Trophoblast cell (in vitro differentiated cells and primary cell): ENCODE data around the gene DCC.

Source experiments
- DNase-seq, 2 donors: peaks; one replicate each; pipeline ENCODE4 v3.0.0-alpha.2; 2016
- H2AFZ ChIP-seq: 2 replicates; pipeline ENCODE4 v1.6.1; 2013; ENCODE audit warnings: low read length, moderate library complexity, mild to moderate bottlenecking; ENCODE audit not compliant: insufficient read depth, poor library complexity
- H2AK5ac ChIP-seq: 2 replicates; pipeline ENCODE4 v1.6.1; 2013; ENCODE audit warnings: mild to moderate bottlenecking, low read length
- H2BK120ac ChIP-seq: 2 replicates; pipeline ENCODE4 v1.6.1; 2013; ENCODE audit warnings: low read length, mild to moderate bottlenecking, moderate library complexity; ENCODE audit not compliant: insufficient read depth, poor library complexity
- H2BK12ac ChIP-seq: 2 replicates; pipeline ENCODE4 v1.6.1; 2013; ENCODE audit warnings: mild to moderate bottlenecking, low read length, moderate library complexity
- H2BK5ac ChIP-seq: 2 replicates; pipeline ENCODE4 v1.6.1; 2013; ENCODE audit warnings: low read length, low read depth, moderate library complexity, mild to moderate bottlenecking; ENCODE audit not compliant: poor library complexity
- H3K14ac ChIP-seq: 2 replicates; pipeline ENCODE4 v1.6.1; 2013; ENCODE audit warnings: mild to moderate bottlenecking, low read length
- H3K18ac ChIP-seq: 2 replicates; pipeline ENCODE4 v1.6.1; 2013; ENCODE audit warnings: mild to moderate bottlenecking, low read length
- H3K23ac ChIP-seq: 2 replicates; pipeline ENCODE4 v1.6.1; 2013; ENCODE audit warnings: low read length
- H3K27ac ChIP-seq: 2 replicates; pipeline ENCODE4 v1.5.1; 2013; ENCODE audit warnings: low read depth, mild to moderate bottlenecking, inconsistent platforms, low read length, moderate library complexity
- H3K27me3 ChIP-seq: 2 replicates; pipeline ENCODE4 v1.6.1; 2013; ENCODE audit warnings: inconsistent platforms, mild to moderate bottlenecking, low read length, moderate library complexity; ENCODE audit not compliant: insufficient read depth
- H3K36me3 ChIP-seq, 2 experiments: 1 replicate in 1 of 2; 2 replicates in 1 of 2; pipeline ENCODE4 v1.6.1; 2013; ENCODE audit warnings: low read length in 2 of 2, mild to moderate bottlenecking in 2 of 2, moderate library complexity in 1 of 2; ENCODE audit not compliant: insufficient read depth in 2 of 2, control insufficient read depth in 1 of 2
- H3K4ac ChIP-seq: 2 replicates; pipeline ENCODE4 v1.6.1; 2013; ENCODE audit warnings: low read depth, mild to moderate bottlenecking, low read length, moderate library complexity
- H3K4me1 ChIP-seq, 2 experiments: 1 replicate in 1 of 2; 2 replicates in 1 of 2; pipeline ENCODE4 v1.6.1; 2013; ENCODE audit warnings: low read length in 2 of 2, mild to moderate bottlenecking in 2 of 2, moderate library complexity in 1 of 2; ENCODE audit not compliant: insufficient read depth in 2 of 2, control insufficient read depth in 1 of 2
- H3K4me2 ChIP-seq: 2 replicates; pipeline ENCODE4 v1.6.1; 2013; ENCODE audit warnings: inconsistent platforms, mild to moderate bottlenecking, low read length, moderate library complexity
- H3K4me3 ChIP-seq: 2 replicates; pipeline ENCODE4 v1.5.1; 2013; ENCODE audit warnings: mild to moderate bottlenecking, low read depth, low read length, inconsistent platforms
- H3K79me1 ChIP-seq: one replicate; pipeline ENCODE4 v1.6.1; 2013; ENCODE audit warnings: low read length
- H3K79me2 ChIP-seq: 2 replicates; pipeline ENCODE4 v1.6.1; 2013; ENCODE audit warnings: low read length, mild to moderate bottlenecking; ENCODE audit not compliant: control insufficient read depth, insufficient read depth, poor library complexity
- H3K9ac ChIP-seq: 2 replicates; pipeline ENCODE4 v1.6.1; 2013; ENCODE audit warnings: mild to moderate bottlenecking, low read length
- H3K9me3 ChIP-seq: 2 replicates; pipeline ENCODE4 v1.6.1; 2013; ENCODE audit warnings: low read depth, mild to moderate bottlenecking, control low read depth, inconsistent platforms, low read length; ENCODE audit not compliant: insufficient read depth
- H4K12ac ChIP-seq: 2 replicates; pipeline ENCODE4 v1.6.1; 2013; ENCODE audit warnings: low read depth, mild to moderate bottlenecking, low read length, moderate library complexity
- H4K8ac ChIP-seq: 2 replicates; pipeline ENCODE4 v1.6.1; 2013; ENCODE audit warnings: low read depth, mild to moderate bottlenecking, low read length, moderate library complexity
- H4K91ac ChIP-seq: one replicate; pipeline ENCODE4 v1.6.1; 2013; ENCODE audit warnings: low read depth, mild to moderate bottlenecking, low read length, moderate library complexity
- WGBS: extraction: QIAGEN DNeasy Blood & Tissue Kit; methylation state at CpG from one replicate; pipeline ENCODE4 v1.1.7; 2013; ENCODE audit warnings: missing lambda C conversion rate; ENCODE audit not compliant: insufficient read length, insufficient coverage; ENCODE audit errors: extremely low coverage; 5-methylcytosine and 5-hydroxymethylcytosine counted together

Gene DCC

GRCh38 chr18:52415131-52415530, 75.1 kb downstream of the DCC start:
- Histone ChIP-seq H3K27me3 (no peaks in the 10 kb centered on the region), H3K79me2 (no peaks in the 10 kb centered on the region), H2AFZ (no peak overlapping the region)

GRCh38 chr18:52422985-52423601, 83.1 kb downstream of the DCC start:
- H4K91ac ChIP-seq: no peak overlapping the region
- no peak overlapping the region for H2BK120ac ChIP-seq
- no peaks in the 10 kb centered on the region for H3K36me3 ChIP-seq
- H2BK5ac ChIP-seq: no peak overlapping the region
- H3K9ac ChIP-seq: no peak overlapping the region
- no peak overlapping the region for H4K8ac ChIP-seq
- H3K27ac ChIP-seq: no peak overlapping the region
- no peak overlapping the region for H4K12ac ChIP-seq
- no peak overlapping the region for H3K4ac ChIP-seq
- H3K79me1 ChIP-seq: no peaks in the 10 kb centered on the region
- no peak overlapping the region for H3K14ac ChIP-seq
- H3K79me2 ChIP-seq: no peaks in the 10 kb centered on the region
- no peaks in the 10 kb centered on the region for H3K4me1 ChIP-seq
- WGBS: no CpG with 5 or more reads among the region's 3 CpGs
- DNase-seq: no peak
- H3K4me2 ChIP-seq: no peak overlapping the region
- no peaks in the 10 kb centered on the region for H3K27me3 ChIP-seq
- no peaks in the 10 kb centered on the region for H3K9me3 ChIP-seq
- no peak overlapping the region for H2AFZ ChIP-seq
- no peak overlapping the region for H3K18ac ChIP-seq
- H2AK5ac ChIP-seq: no peak overlapping the region
- H3K23ac ChIP-seq: no peak overlapping the region
- no peak overlapping the region for H2BK12ac ChIP-seq
- no peak overlapping the region for H3K4me3 ChIP-seq

More at GRCh38 chr18:52415131-52415530, 75.1 kb downstream of the DCC start:
- Histone ChIP-seq H2BK12ac (no peak overlapping the region), H3K4me3 (no peak overlapping the region), H3K27ac (no peak overlapping the region), H2BK120ac (no peak overlapping the region), H3K9me3 (no peaks in the 10 kb centered on the region), H3K4me2 (no peak overlapping the region), H4K12ac (no peak overlapping the region), H3K23ac (no peak overlapping the region), H3K4ac (no peak overlapping the region), H3K9ac (no peak overlapping the region), H2BK5ac (no peak overlapping the region), H3K79me1 (no peaks in the 10 kb centered on the region), H4K8ac (no peak overlapping the region), H4K91ac (no peak overlapping the region), H3K36me3 (no peaks in the 10 kb centered on the region), H3K14ac (no peak overlapping the region), H2AK5ac (no peak overlapping the region), H3K18ac (no peak overlapping the region), H3K4me1 (no peaks in the 10 kb centered on the region)
- no peak for DNase-seq
- no CpG with 5 or more reads among the region's 3 CpGs for WGBS

GRCh38 chr18:52426041-52426440, 86.0 kb downstream of the DCC start:
- no peak overlapping the region for H3K9ac ChIP-seq
- no peak overlapping the region for H2AFZ ChIP-seq
- no peak overlapping the region for H4K91ac ChIP-seq
- H3K14ac ChIP-seq: no peak overlapping the region
- no peak overlapping the region for H3K4me3 ChIP-seq
- H2BK120ac ChIP-seq: no peak overlapping the region
- H4K8ac ChIP-seq: no peak overlapping the region
- H3K18ac ChIP-seq: no peak overlapping the region
- H3K4me2 ChIP-seq: no peak overlapping the region
- WGBS: no CpG with 5 or more reads among the region's 4 CpGs
- H3K36me3 ChIP-seq: no peaks in the 10 kb centered on the region
- no peaks in the 10 kb centered on the region for H3K4me1 ChIP-seq
- H3K79me1 ChIP-seq: no peaks in the 10 kb centered on the region
- H4K12ac ChIP-seq: no peak overlapping the region
- H3K79me2 ChIP-seq: no peaks in the 10 kb centered on the region
- H3K27ac ChIP-seq: no peak overlapping the region
- H2BK5ac ChIP-seq: no peak overlapping the region
- no peak overlapping the region for H2BK12ac ChIP-seq
- no peaks in the 10 kb centered on the region for H3K27me3 ChIP-seq
- DNase-seq: no peak
- no peak overlapping the region for H2AK5ac ChIP-seq
- H3K23ac ChIP-seq: no peak overlapping the region
- no peaks in the 10 kb centered on the region for H3K9me3 ChIP-seq
- H3K4ac ChIP-seq: no peak overlapping the region

GRCh38 chr18:52426462-52426861, 86.5 kb downstream of the DCC start:
- DNase-seq: no peak

More at GRCh38 chr18:52426462-52426861, 86.5 kb downstream of the DCC start:
- Histone ChIP-seq H3K27me3 (no peaks in the 10 kb centered on the region), H2AK5ac (no peak overlapping the region), H3K14ac (no peak overlapping the region), H3K23ac (no peak overlapping the region), H3K36me3 (no peaks in the 10 kb centered on the region), H3K79me2 (no peaks in the 10 kb centered on the region), H3K4me3 (no peak overlapping the region), H4K12ac (no peak overlapping the region), H4K91ac (no peak overlapping the region), H3K9me3 (no peaks in the 10 kb centered on the region), H3K4me1 (no peaks in the 10 kb centered on the region), H3K27ac (no peak overlapping the region), H2BK12ac (no peak overlapping the region), H2BK120ac (no peak overlapping the region), H3K4ac (no peak overlapping the region), H2AFZ (no peak overlapping the region), H3K4me2 (no peak overlapping the region), H3K79me1 (no peaks in the 10 kb centered on the region), H3K18ac (no peak overlapping the region), H4K8ac (no peak overlapping the region), H3K9ac (no peak overlapping the region), H2BK5ac (no peak overlapping the region)
- WGBS: no CpG with 5 or more reads among the region's 1 CpG
